Upper lobe of left lung (tissue), 6 donors: ENCODE data around the gene SH2D6. TPM values are rescaled to one million over a fixed set of nuclear protein-coding genes. Genes with fewer than 3 reads are reported as not detected.

Source experiments
- ATAC-seq, 2 donors: fragments of 200-7000 bp; cut with Tn5 transposase; one replicate each; pipeline ENCODE4 v1.9.1; 2022; ENCODE audit warnings: mild to moderate bottlenecking in 2 of 2, moderate library complexity in 2 of 2; ENCODE audit not compliant: low FRiP score in 2 of 2
- DNase-seq, 2 donors: peaks; one replicate each; pipeline ENCODE4 v3.0.0-alpha.2; 2019 to 2020
- H3K27ac ChIP-seq, 4 donors: fragments of 200-600 bp; sonication (generic); one replicate each; pipeline ENCODE4 v1.5.1; 2016 to 2019
- H3K27me3 ChIP-seq, 4 donors: fragments of 200-600 bp; sonication (generic); one replicate each; pipeline ENCODE4 v1.5.1; 2017 to 2019
- H3K36me3 ChIP-seq, 4 donors: fragments of 200-600 bp; sonication (generic); one replicate each; pipeline ENCODE4 v1.5.1; 2016 to 2019
- H3K4me1 ChIP-seq, 4 donors: fragments of 200-600 bp; sonication (generic); one replicate each; pipeline ENCODE4 v1.5.1; 2018 to 2019
- H3K4me3 ChIP-seq, 4 donors: fragments of 200-600 bp; sonication (generic); one replicate each; pipeline ENCODE4 v1.5.1; 2017 to 2019; ENCODE audit warnings: mild to moderate bottlenecking in 2 of 4, moderate library complexity in 1 of 4
- H3K9me3 ChIP-seq, 4 donors: fragments of 200-600 bp; sonication (generic); one replicate each; pipeline ENCODE4 v1.5.1; 2018 to 2019
- EP300 ChIP-seq, 4 donors: sonication (generic); formaldehyde crosslinking; IDR thresholded peaks; one replicate each; pipeline ENCODE4 v1.5.1; 2017; ENCODE audit warnings: antibody characterized with exemption in 4 of 4, control low read depth in 2 of 4
- POLR2A ChIP-seq, 4 donors: fragments of 450-650 bp; IDR thresholded peaks; one replicate each; pipeline ENCODE4 v1.5.1; 2016 to 2017; ENCODE audit warnings: antibody characterized with exemption in 4 of 4, mild to moderate bottlenecking in 2 of 4
- POLR2AphosphoS5 ChIP-seq, 2 donors: sonication (generic); formaldehyde crosslinking; IDR thresholded peaks; one replicate each; pipeline ENCODE4 v1.5.1; 2017; ENCODE audit warnings: antibody characterized with exemption in 2 of 2
- WGBS, 2 donors: methylation state at CpG; one replicate each; pipeline ENCODE4 v1.1.5; 2017 to 2018; 5-methylcytosine and 5-hydroxymethylcytosine counted together
- small RNA-seq, 4 donors: library from RNA; depleted of rRNA; stranded (forward); fragments of <200 nt; gene quantifications; one replicate each; pipeline ENCODE3, GENCODE V24; 2016
- total RNA-seq, 6 donors: library from RNA; depleted of rRNA in 4 of 6; stranded (reverse); fragments of >200 nt in 4 of 6; gene quantifications; one replicate each; pipeline versions ENCODE4 v1.1.0 to v1.2.1, GENCODE V29; 2016 to 2021
- TF ChIP-seq, protein P1 (sequence below), 6 experiments: fragments of 450-650 bp in 4 of 6; fragments of 200-600 bp in 2 of 6; sonication (generic) in 2 of 6; IDR thresholded peaks; one replicate each; pipeline ENCODE4 v1.5.1; 2016 to 2019; ENCODE audit warnings: antibody characterized with exemption in 6 of 6
- donor health status: DM: no; HTN: no; CAD: no; lungs with moderate emphysema.
- donor health status: DM: no; HTN: yes; CAD: no; lungs with severe emphysema.

SH2D6 gene
- total RNA-seq, 6 donors from 2014 or later, result 0.51 TPM; not detected in 5

DNA sequence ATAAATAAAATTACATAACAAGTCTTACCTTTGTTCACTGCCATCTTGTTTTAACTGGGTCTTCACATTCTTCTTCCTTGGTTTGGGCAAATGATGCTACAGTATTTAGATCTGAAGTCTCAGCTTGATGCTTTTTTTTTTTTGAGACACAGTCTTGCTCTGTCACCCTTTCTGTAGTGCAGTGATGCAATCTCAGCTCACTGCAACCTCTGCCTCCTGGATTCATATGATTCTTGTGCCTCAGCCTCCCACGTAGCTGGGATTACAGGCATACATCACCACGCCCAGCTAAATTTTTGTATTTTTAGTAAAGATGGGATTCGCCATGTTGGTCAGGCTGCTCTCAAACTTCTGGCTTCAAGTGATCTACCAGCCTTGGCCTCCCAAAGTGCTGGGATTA lies 67.3 kb downstream of the SH2D6 start:
- ATAC-seq, result no peak
- no peaks in the 10 kb centered on the region for H3K36me3 ChIP-seq
- WGBS, 2 donors, result 92% methylated on average over 3 of the region's 3 CpGs
- H3K4me1 ChIP-seq, result no peaks in the 10 kb centered on the region
- H3K4me3 ChIP-seq, result no peak overlapping the region
- H3K9me3 ChIP-seq, result peaks cover 0 to 3% (median 0%) of the 10 kb centered on the region in 4 donors
- no peak for DNase-seq
- TF ChIP-seq POLR2AphosphoS5 (IDR thresholded peaks at IDR 0.05), result no peak
- TF ChIP-seq POLR2A (IDR thresholded peaks at IDR 0.05), result no peak
- TF ChIP-seq, protein P1, sequence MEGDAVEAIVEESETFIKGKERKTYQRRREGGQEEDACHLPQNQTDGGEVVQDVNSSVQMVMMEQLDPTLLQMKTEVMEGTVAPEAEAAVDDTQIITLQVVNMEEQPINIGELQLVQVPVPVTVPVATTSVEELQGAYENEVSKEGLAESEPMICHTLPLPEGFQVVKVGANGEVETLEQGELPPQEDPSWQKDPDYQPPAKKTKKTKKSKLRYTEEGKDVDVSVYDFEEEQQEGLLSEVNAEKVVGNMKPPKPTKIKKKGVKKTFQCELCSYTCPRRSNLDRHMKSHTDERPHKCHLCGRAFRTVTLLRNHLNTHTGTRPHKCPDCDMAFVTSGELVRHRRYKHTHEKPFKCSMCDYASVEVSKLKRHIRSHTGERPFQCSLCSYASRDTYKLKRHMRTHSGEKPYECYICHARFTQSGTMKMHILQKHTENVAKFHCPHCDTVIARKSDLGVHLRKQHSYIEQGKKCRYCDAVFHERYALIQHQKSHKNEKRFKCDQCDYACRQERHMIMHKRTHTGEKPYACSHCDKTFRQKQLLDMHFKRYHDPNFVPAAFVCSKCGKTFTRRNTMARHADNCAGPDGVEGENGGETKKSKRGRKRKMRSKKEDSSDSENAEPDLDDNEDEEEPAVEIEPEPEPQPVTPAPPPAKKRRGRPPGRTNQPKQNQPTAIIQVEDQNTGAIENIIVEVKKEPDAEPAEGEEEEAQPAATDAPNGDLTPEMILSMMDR (IDR thresholded peaks at IDR 0.05), result no peak
- no peak for TF ChIP-seq EP300 (IDR thresholded peaks at IDR 0.05)
- H3K27me3 ChIP-seq, result no peaks in the 10 kb centered on the region
- no peak overlapping the region for H3K27ac ChIP-seq

Small RNA genes lying within 50 kb of the gene (small RNA-seq; reads per million reads assigned to genes)
- gene AC062037.2, result 0 reads per million in 4 donors
- gene RF00019, result 0 reads per million in 4 donors
- 0 reads per million in 4 donors for gene RN7SL251P

Other genes with a start within 250 kb of the SH2D6 start
- 100 to 1,000 TPM; 128 to 172 (median 147) TPM for gene TGOLN2, start 90.7 kb upstream of the SH2D6 start, total RNA-seq
- gene RETSAT, start 64.2 kb upstream of the SH2D6 start, total RNA-seq, result 10 to 100 TPM; 36.7 to 81.5 (median 57.9) TPM
- 10 to 100 TPM; 13.2 to 82.8 (median 24.1) TPM for gene ELMOD3, start 63.9 kb upstream of the SH2D6 start, total RNA-seq
- 100 to 1,000 TPM; 169 to 611 (median 375) TPM for gene CAPG, start 8.3 kb upstream of the SH2D6 start, total RNA-seq
- 100 to 1,000 TPM; 108 to 219 (median 168) TPM for gene MAT2A, start 120.5 kb downstream of the SH2D6 start, total RNA-seq
- 10 to 100 TPM; 21.2 to 70.6 (median 38.0) TPM for gene GGCX, start 142.8 kb downstream of the SH2D6 start, total RNA-seq
- gene VAMP8, start 158.9 kb downstream of the SH2D6 start, total RNA-seq, result 100 to 1,000 TPM in 4 of 6 donors, 10 to 100 TPM in 2; 62.8 to 289 (median 154) TPM
- gene VAMP5, start 165.7 kb downstream of the SH2D6 start, total RNA-seq, result 100 to 1,000 TPM in 1 of 6 donors, 10 to 100 TPM in 5; 20.5 to 105 (median 44.0) TPM
- gene RNF181, start 177.0 kb downstream of the SH2D6 start, total RNA-seq, result 100 to 1,000 TPM in 4 of 6 donors, 10 to 100 TPM in 2; 81.7 to 164 (median 108) TPM
- gene TMEM150A, start 184.0 kb downstream of the SH2D6 start, total RNA-seq, result 10 to 100 TPM; 18.9 to 45.8 (median 32.0) TPM
- 10 to 100 TPM; 24.6 to 46.1 (median 34.0) TPM for gene C2orf68, start 193.4 kb downstream of the SH2D6 start, total RNA-seq
- gene USP39, start 197.5 kb downstream of the SH2D6 start, total RNA-seq, result 100 to 1,000 TPM in 1 of 6 donors, 10 to 100 TPM in 5; 36.8 to 176 (median 67.3) TPM
- over 10,000 TPM; 10,501 to 67,270 (median 33,394) TPM for gene SFTPB, start 249.5 kb downstream of the SH2D6 start, total RNA-seq